Kasumi-1 (cell line): ENCODE measurements around the gene BMERB1.

ENCODE experiments used
- DNase-seq, 2 experiments: peaks; one replicate each; lab custom pipeline; 2025; lab: John Stamatoyannopoulos, UW

Gene BMERB1

GRCh38 chr16:15616012-15616411 lies 181.6 kb downstream of the BMERB1 start:
- no peak for DNase-seq

GRCh38 chr16:15616475-15617165 lies 182.2 kb downstream of the BMERB1 start:
- DNase-seq, result no peak

DNA sequence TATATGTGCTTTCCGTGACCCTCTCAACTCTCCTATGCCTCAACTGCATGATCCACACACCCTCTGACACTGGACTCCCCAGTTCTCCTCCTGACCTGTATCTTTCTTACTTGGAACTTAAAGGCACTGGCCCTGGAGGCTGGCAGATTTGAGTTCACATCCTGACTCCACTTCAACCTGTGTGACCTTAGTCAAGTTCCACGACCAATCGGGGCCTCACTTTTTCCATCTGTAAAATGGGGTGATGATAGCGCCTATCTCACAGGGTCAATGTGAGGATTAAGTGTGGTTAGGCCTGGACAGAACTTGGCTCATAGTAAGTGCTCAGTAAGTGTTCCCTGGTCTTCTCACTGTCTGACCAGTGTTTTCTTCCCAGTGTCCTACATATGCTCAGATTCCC lies 183.5 kb downstream of the BMERB1 start:
- DNase-seq, result no peak

GRCh38 chr16:15618392-15618791 lies 184.0 kb downstream of the BMERB1 start:
- no peak for DNase-seq

GRCh38 chr16:15620611-15621195 lies 186.3 kb downstream of the BMERB1 start:
- DNase-seq, result no peak

- no peak for DNase-seq
These were observed 187.1 kb downstream of the BMERB1 start for GRCh38 chr16:15621456-15621855.

GRCh38 chr16:15621889-15622288 lies 187.5 kb downstream of the BMERB1 start:
- no peak for DNase-seq

DNA sequence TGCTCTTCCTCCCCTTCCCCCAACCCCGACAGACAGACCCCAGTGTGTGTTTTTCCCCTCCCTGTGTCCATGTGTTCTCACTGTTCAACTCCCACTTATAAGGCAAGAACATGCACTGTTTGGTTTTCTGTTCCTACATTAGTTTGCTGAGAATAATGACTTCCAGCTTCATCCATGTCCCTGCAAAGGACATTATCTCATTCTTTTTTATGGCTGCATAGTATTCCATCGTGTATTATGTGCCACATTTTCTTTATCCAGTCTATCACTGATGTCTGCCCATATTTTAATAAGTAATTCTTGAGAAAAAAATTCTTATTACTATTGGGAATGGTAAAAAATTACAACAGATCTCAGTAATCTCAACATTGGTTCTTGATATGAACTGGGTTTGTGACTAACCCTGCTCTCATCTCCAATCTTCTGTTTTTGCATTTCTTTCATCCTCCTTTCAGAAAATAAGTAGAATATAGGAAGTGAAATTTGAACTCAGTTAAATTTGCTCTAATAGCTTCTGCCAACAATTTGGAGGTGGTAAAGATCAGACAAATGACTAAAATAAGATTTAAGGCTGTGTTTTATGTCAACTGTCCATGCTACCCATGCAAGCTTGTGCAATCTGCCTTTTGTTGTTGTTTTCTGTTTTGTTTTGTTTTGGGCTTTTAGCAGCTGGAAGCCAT lies 197.5 kb downstream of the BMERB1 start:
- no peak for DNase-seq

- no peak for DNase-seq
These were observed 201.5 kb downstream of the BMERB1 start for GRCh38 chr16:15635926-15636325.

- no peak for DNase-seq
These were observed 202.0 kb downstream of the BMERB1 start for GRCh38 chr16:15636392-15636873.
